Heart right ventricle (tissue), 16 donors: ENCODE measurements around the gene MTHFD1L. TPM values are rescaled to one million over a fixed set of nuclear protein-coding genes. Genes with fewer than 3 reads are reported as not detected.

ENCODE experiments used
- ATAC-seq, 8 donors: fragments of 200-7000 bp; cut with Tn5 transposase; one replicate each; pipeline ENCODE4 v1.9.1; 2020; ENCODE audit warnings: mild to moderate bottlenecking in 8 of 8, moderate library complexity in 8 of 8, moderate number of reproducible peaks in 1 of 8
- DNase-seq, 2 donors: peaks; one replicate each; pipeline ENCODE4 v3.0.0-alpha.2; 2020
- H3K27ac ChIP-seq, 10 donors: fragments of 200-600 bp; sonication (generic) in 2 of 10; one replicate each; pipeline versions ENCODE4 v1.5.0 to v1.8.0; 2020 to 2022; ENCODE audit warnings: mild to moderate bottlenecking in 3 of 10
- H3K27me3 ChIP-seq, 7 donors: fragments of 200-600 bp; one replicate each; pipeline ENCODE4 v1.8.0; 2021 to 2022; ENCODE audit warnings: mild to moderate bottlenecking in 2 of 7
- H3K36me3 ChIP-seq, 9 donors: fragments of 200-600 bp; sonication (generic) in 1 of 9; one replicate each; pipeline versions ENCODE4 v1.5.0 to v1.8.0; 2020 to 2022; ENCODE audit warnings: mild to moderate bottlenecking in 2 of 9
- H3K4me1 ChIP-seq, 9 donors: fragments of 200-600 bp; sonication (generic) in 1 of 9; one replicate each; pipeline versions ENCODE4 v1.5.0 to v1.8.0; 2020 to 2022; ENCODE audit warnings: mild to moderate bottlenecking in 4 of 9
- H3K4me3 ChIP-seq, 10 donors: fragments of 200-600 bp; sonication (generic) in 2 of 10; one replicate each; pipeline versions ENCODE4 v1.5.0 to v1.8.0; 2020 to 2022; ENCODE audit warnings: mild to moderate bottlenecking in 7 of 10, moderate library complexity in 2 of 10
- H3K9me3 ChIP-seq, 11 donors: fragments of 200-600 bp in 10 of 11; sonication (generic) in 2 of 11; one replicate each; pipeline versions ENCODE4 v1.5.0 to v1.8.0; 2013 to 2022; ENCODE audit warnings: mild to moderate bottlenecking in 2 of 11, control low read depth in 1 of 11, moderate library complexity in 1 of 11
- CTCF ChIP-seq, 9 donors: fragments of 200-600 bp; sonication (generic) in 2 of 9; IDR thresholded peaks; one replicate each; pipeline versions ENCODE4 v1.5.0 to v1.8.0; 2021 to 2022; ENCODE audit warnings: antibody characterized with exemption in 9 of 9, mild to moderate bottlenecking in 5 of 9, moderate library complexity in 1 of 9
- WGBS, 2 donors: extraction: QIAGEN DNeasy Blood & Tissue Kit; methylation state at CpG; one replicate each; pipeline ENCODE4 v1.1.7; 2013; ENCODE audit warnings: inconsistent platforms in 1 of 2; 5-methylcytosine and 5-hydroxymethylcytosine counted together
- intact Hi-C, 10 donors: fragments of 100-400 bp; cut with DNase I; formaldehyde crosslinking; loops; one replicate each; pipeline versions ENCODE4 v1.11.1 to v1.14.2; 2022
- polyA plus RNA-seq, 2 donors: library from polyadenylated mRNA; stranded (reverse); fragments of 200-250 nt; gene quantifications; one replicate each; pipeline ENCODE4 v1.2.3, GENCODE V29; 2013
- total RNA-seq, 10 donors: library from RNA; stranded (reverse); fragmentation: NEBNext Ultra II Directional in 3 of 10; extraction: Animal tissue kit (Norgen Biotek cat#: 25700) in 3 of 10; gene quantifications; one replicate each; pipeline versions ENCODE4 v1.2.1 to v1.2.4, GENCODE V29; 2021 to 2023
- donor health status: Arrhythmogenic right ventricular cardiomyopathy.
- donor health status: ischemic (EF 13 %, LVEDD 7.1; RV severe dilation, severe dysfunction).
- donor health status: healthy with polysubstance abuse.
- donor health status: DM: no; HTN: yes; CAD: no.
- donor health status: DM: no; HTN: no; CAD: no.
- donor health status: ischemic (EF 25% LVEDD 6.9; RV normal size, moderate dysfunction).
- donor health status: ischemic (EF 25% LVEDD 5.7; RV mildly dilated, moderate dysfunction).
- donor health status: healthy.
- donor health status: DM: yes; HTN: yes; CAD: no.
- donor health status: Ischemic cardiomyopathy.
- donor health status: ischemic (EF 35%, LVEDD 5.7; RV mildly dilated, moderate dysfunction).
- donor health status: nonischemic (EF 11% LVEDD 7.7; RV severe dilation, severe dysfunction).
- donor health status: DM: yes; HTN: yes; CAD: no.
- donor health status: PGD.
- donor health status: ischemic (EF 29% LVEDD 5.4; RV normal size, mild dysfunction).
- donor health status: nonischemic (EF 23%, LVEDD 6.1; RV moderate dilation, normal function).

MTHFD1L gene
- total and polyA plus RNA-seq, 12 donors: 1.2 to 10.8 (median 3.8) TPM

DNA sequence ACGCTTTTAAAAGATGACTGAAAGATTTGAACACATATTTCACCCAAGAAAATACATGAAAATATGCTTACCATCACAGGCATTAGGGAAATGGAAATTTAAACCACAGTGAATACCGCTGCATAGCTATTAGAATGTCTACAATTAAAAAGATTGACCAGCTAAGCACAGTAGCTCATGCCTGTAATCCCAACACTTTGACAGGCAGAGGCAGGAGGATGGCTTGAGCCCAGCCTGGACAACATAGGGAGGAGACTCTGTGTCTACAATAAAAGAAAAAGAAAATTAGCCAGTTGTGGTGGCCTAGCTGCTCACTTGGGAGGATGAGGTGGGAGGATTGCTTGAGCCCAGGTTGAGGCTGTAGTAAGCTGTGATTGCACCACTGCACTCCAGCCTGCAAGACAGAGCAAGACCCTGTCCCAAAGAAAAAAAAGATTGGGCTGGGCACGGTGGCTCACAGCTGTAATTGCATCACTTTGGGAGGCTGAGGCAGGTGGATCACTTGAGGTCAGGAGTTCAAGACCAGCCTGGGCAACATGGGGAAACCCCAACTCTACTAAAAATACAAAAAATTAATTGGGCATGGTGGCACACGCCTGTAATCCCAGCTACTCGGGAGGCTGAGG, 210.5 kb downstream of the MTHFD1L start:
- intact Hi-C loops: loop anchor here in 1 of 10 donors (10.0 kb wide), 1 partner anchor 169 kb away; no protein-coding TSS in a partner anchor
- no peaks in the 10 kb centered on the region for H3K36me3 ChIP-seq
- no peak overlapping the region for H3K27ac ChIP-seq
- H3K4me3 ChIP-seq: no peak overlapping the region
- no peak for TF ChIP-seq CTCF (IDR thresholded peaks at IDR 0.05)
- peaks cover 0 to 24% (median 0%) of the 10 kb centered on the region in 11 donors for H3K9me3 ChIP-seq
- H3K27me3 ChIP-seq: no peaks in the 10 kb centered on the region
- WGBS, 2 donors: 91 to 92% methylated on average over 5 of the region's 5 CpGs
- DNase-seq: no peak
- no peak for ATAC-seq
- peaks cover 0 to 11% (median 3%) of the 10 kb centered on the region in 9 donors for H3K4me1 ChIP-seq

DNA sequence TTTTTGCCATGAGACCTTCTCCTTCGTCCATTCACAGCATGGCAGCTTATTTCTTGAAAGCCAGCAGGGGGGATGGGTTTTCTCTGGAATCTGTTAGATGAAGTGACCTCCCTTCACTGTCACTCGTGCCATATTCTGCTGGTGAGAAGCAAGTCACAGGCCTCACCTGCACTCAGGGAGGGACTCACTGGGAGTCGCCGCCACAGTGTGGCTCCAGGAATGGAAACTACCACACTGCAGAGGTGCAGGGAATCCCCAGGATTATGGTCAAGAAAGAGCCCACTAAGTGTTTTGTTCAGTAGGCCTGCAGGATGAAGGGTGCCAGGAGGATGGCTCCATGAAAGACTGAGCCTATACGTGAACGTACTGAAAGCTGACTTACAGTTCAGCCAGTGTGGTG, 213.2 kb downstream of the MTHFD1L start:
- H3K4me1 ChIP-seq: peaks cover 0 to 6% (median 0%) of the 10 kb centered on the region in 9 donors
- DNase-seq (no peak), ATAC-seq (no peak)
- H3K27ac ChIP-seq: no peak overlapping the region
- peaks cover 0 to 24% (median 0%) of the 10 kb centered on the region in 11 donors for H3K9me3 ChIP-seq
- H3K27me3 ChIP-seq: no peaks in the 10 kb centered on the region
- no peaks in the 10 kb centered on the region for H3K36me3 ChIP-seq
- intact Hi-C loops: loop anchor here in 1 of 10 donors (10.0 kb wide), 1 partner anchor 166 kb away; no protein-coding TSS in a partner anchor
- TF ChIP-seq CTCF (IDR thresholded peaks at IDR 0.05): no peak
- WGBS, 2 donors: 91% methylated on average over 6 of the region's 6 CpGs
- H3K4me3 ChIP-seq: no peak overlapping the region

GRCh38 chr6:151081656-151082055, 216.2 kb downstream of the MTHFD1L start:
- DNase-seq (no peak), ATAC-seq (no peak)
- Histone ChIP-seq H3K27ac (no peak overlapping the region), H3K4me3 (no peak overlapping the region), H3K9me3 (peaks cover 0 to 13% (median 0%) of the 10 kb centered on the region in 11 donors), H3K36me3 (no peaks in the 10 kb centered on the region), H3K4me1 (peaks cover 0 to 5% (median 0%) of the 10 kb centered on the region in 9 donors), H3K27me3 (no peaks in the 10 kb centered on the region)
- no peak for TF ChIP-seq CTCF (IDR thresholded peaks at IDR 0.05)
- WGBS, 2 donors: 26 to 44% methylated on average over 4 of the region's 4 CpGs
- intact Hi-C loops: no loop called here

- H3K27me3 ChIP-seq: no peaks in the 10 kb centered on the region
- ATAC-seq: no peak
- no peak for TF ChIP-seq CTCF (IDR thresholded peaks at IDR 0.05)
- H3K27ac ChIP-seq: no peak overlapping the region
- 86 to 91% methylated on average over 6 of the region's 6 CpGs for WGBS, 2 donors
- peaks cover 0 to 13% (median 0%) of the 10 kb centered on the region in 11 donors for H3K9me3 ChIP-seq
- intact Hi-C loops: no loop called here
- H3K4me1 ChIP-seq: peaks cover 0 to 5% (median 0%) of the 10 kb centered on the region in 9 donors
- DNase-seq: no peak
- H3K4me3 ChIP-seq: no peak overlapping the region
- H3K36me3 ChIP-seq: no peaks in the 10 kb centered on the region
Observed at GRCh38 chr6:151082079-151082478, 216.6 kb downstream of the MTHFD1L start.
